COLO668 (cell line): ENCODE measurements around the gene PLEKHF1.

Source experiments
- DNase-seq: peaks from one replicate; lab custom pipeline; 2025; ENCODE audit not compliant: unreplicated experiment; lab: John Stamatoyannopoulos, UW

The PLEKHF1 gene

DNA sequence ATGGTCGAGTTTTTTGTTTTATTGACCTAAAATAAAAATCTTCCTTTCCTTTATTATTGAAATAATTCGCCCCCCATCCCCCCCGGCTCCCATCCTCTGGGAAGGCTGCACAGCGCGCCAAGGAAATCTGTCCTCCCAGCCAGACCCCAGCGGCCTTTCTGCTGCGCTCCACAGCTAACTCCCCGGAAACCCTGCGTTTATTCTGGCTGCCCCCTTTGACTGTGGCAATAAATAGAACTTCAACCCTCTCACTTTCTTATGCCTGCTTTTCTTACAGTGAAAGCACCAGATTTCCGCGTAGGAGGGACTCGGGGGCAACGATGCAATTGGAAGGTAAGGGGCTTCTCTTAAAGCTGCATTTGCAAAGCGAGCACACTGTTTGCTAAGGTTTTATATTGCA, 59.5 kb downstream of the PLEKHF1 start:
- no peak for DNase-seq
